WTC11 (cell line): ENCODE measurements around the gene KLHL29. TPM values are rescaled to one million over a fixed set of nuclear protein-coding genes. Genes with fewer than 3 reads are reported as not detected.

Source experiments
- ATAC-seq: fragments of 200-7000 bp; cut with Tn5 transposase; 2 replicates; pipeline ENCODE4 v1.10.0; 2021; ENCODE audit warnings: mild to moderate bottlenecking, moderate library complexity
- CTCF ChIA-PET: fragments of 300-600 bp; sonication (Branson Sonifier 250); formaldehyde crosslinking; loops from one replicate; lab custom pipeline; 2021; ENCODE audit warnings: antibody characterized with exemption; lab: Charles Lee
- POLR2A ChIA-PET: fragments of 350-600 bp; sonication (Branson Sonifier 250); formaldehyde crosslinking; loops from one replicate; lab custom pipeline; 2021; ENCODE audit warnings: antibody characterized with exemption; lab: Charles Lee
- DNase-seq: peaks from one replicate; pipeline ENCODE4 v3.0.0; 2021; ENCODE audit warnings: low spot score
- H3K27ac Mint-ChIP-seq: 2 replicates; pipeline ENCODE4 v1.8.0; 2021; ENCODE audit warnings: mixed read lengths
- H3K27me3 Mint-ChIP-seq: 2 replicates; pipeline ENCODE4 v1.8.0; 2021; ENCODE audit warnings: low read depth, mild to moderate bottlenecking, moderate library complexity, mixed read lengths
- H3K36me3 Mint-ChIP-seq: 2 replicates; pipeline ENCODE4 v1.8.0; 2021; ENCODE audit warnings: mixed read lengths
- H3K4me1 Mint-ChIP-seq: 2 replicates; pipeline ENCODE4 v1.8.0; 2022; ENCODE audit warnings: mixed read lengths
- H3K4me3 Mint-ChIP-seq: 2 replicates; pipeline ENCODE4 v1.8.0; 2021; ENCODE audit warnings: mild to moderate bottlenecking, moderate library complexity, mixed read lengths
- H3K9me3 Mint-ChIP-seq: 2 replicates; pipeline ENCODE4 v1.8.0; 2021; ENCODE audit warnings: mixed read lengths
- ATF3 ChIP-seq: sonication (generic); formaldehyde crosslinking; conservative IDR thresholded peaks from 2 replicates; pipeline ENCODE4 v1.8.1; 2022; ENCODE audit warnings: mild to moderate bottlenecking, missing genetic modification reagents
- ATF6 ChIP-seq: sonication (generic); formaldehyde crosslinking; IDR thresholded peaks from 2 replicates; pipeline ENCODE4 v1.8.1; 2023; ENCODE audit warnings: mild to moderate bottlenecking, missing genetic modification reagents
- CDX4 ChIP-seq: fragments of 250-450 bp; sonication (Bioruptor Pico); IDR thresholded peaks from 2 replicates; pipeline ENCODE4 v1.9.0; 2021; ENCODE audit warnings: moderate library complexity, mild to moderate bottlenecking, inconsistent platforms, borderline replicate concordance
- FOXJ3 ChIP-seq: sonication (generic); formaldehyde crosslinking; IDR thresholded peaks from 2 replicates; pipeline ENCODE4 v1.9.0; 2021; ENCODE audit warnings: missing genetic modification reagents, mild to moderate bottlenecking, borderline replicate concordance
- HMGA2 ChIP-seq: fragments of 250-450 bp; sonication (Bioruptor Pico); IDR thresholded peaks from 2 replicates; pipeline ENCODE4 v1.4.0; 2021; ENCODE audit warnings: mild to moderate bottlenecking, moderate library complexity
- HMGXB4 ChIP-seq: sonication (generic); formaldehyde crosslinking; IDR thresholded peaks from 2 replicates; pipeline ENCODE4 v1.8.1; 2023; ENCODE audit warnings: mild to moderate bottlenecking, moderate library complexity, missing genetic modification reagents
- JAZF1 ChIP-seq: fragments of 250-450 bp; sonication (Bioruptor Pico); IDR thresholded peaks from 2 replicates; pipeline ENCODE4 v1.9.0; 2021; ENCODE audit warnings: moderate library complexity, mild to moderate bottlenecking, inconsistent platforms
- KAT7 ChIP-seq: sonication (generic); formaldehyde crosslinking; IDR thresholded peaks from 2 replicates; pipeline ENCODE4 v1.8.1; 2023; ENCODE audit warnings: missing genetic modification reagents, mild to moderate bottlenecking, borderline replicate concordance
- MLX ChIP-seq: sonication (generic); formaldehyde crosslinking; IDR thresholded peaks from 2 replicates; pipeline ENCODE4 v1.8.1; 2023; ENCODE audit warnings: mild to moderate bottlenecking, missing genetic modification reagents, moderate library complexity
- NFE2L1 ChIP-seq: sonication (generic); formaldehyde crosslinking; IDR thresholded peaks from 2 replicates; pipeline ENCODE4 v1.8.1; 2023; ENCODE audit warnings: missing genetic modification reagents
- NFYB ChIP-seq: sonication (generic); formaldehyde crosslinking; conservative IDR thresholded peaks from 2 replicates; pipeline ENCODE4 v1.8.0; 2022; ENCODE audit warnings: low read depth, missing genetic modification reagents
- NR3C1 ChIP-seq: sonication (generic); formaldehyde crosslinking; conservative IDR thresholded peaks from 2 replicates; pipeline ENCODE4 v1.8.1; 2023; ENCODE audit warnings: low read depth, mild to moderate bottlenecking, missing genetic modification reagents
- PRRX2 ChIP-seq: fragments of 250-450 bp; sonication (Bioruptor Pico); IDR thresholded peaks from 2 replicates; pipeline ENCODE4 v1.8.0; 2021; ENCODE audit warnings: mild to moderate bottlenecking
- SP1 ChIP-seq: sonication (generic); formaldehyde crosslinking; conservative IDR thresholded peaks from 2 replicates; pipeline ENCODE4 v1.8.1; 2022; ENCODE audit warnings: missing genetic modification reagents
- TCF7 ChIP-seq: sonication (generic); formaldehyde crosslinking; IDR thresholded peaks from 2 replicates; pipeline ENCODE4 v1.8.0; 2022; ENCODE audit warnings: mild to moderate bottlenecking, low read depth, missing genetic modification reagents, moderate library complexity
- USF1 ChIP-seq: sonication (generic); formaldehyde crosslinking; IDR thresholded peaks from 2 replicates; pipeline ENCODE4 v1.8.0; 2022; ENCODE audit warnings: mild to moderate bottlenecking, missing genetic modification reagents
- USF2 ChIP-seq: sonication (generic); formaldehyde crosslinking; IDR thresholded peaks from 2 replicates; pipeline ENCODE4 v1.8.1; 2023; ENCODE audit warnings: mild to moderate bottlenecking, missing genetic modification reagents, moderate library complexity
- ZNF281 ChIP-seq: sonication (generic); formaldehyde crosslinking; IDR thresholded peaks from 2 replicates; pipeline ENCODE4 v1.8.0; 2023; ENCODE audit warnings: mild to moderate bottlenecking, missing genetic modification reagents
- ZNF396 ChIP-seq: fragments of 250-450 bp; sonication (Bioruptor Pico); IDR thresholded peaks from 2 replicates; pipeline ENCODE4 v1.8.0; 2021; ENCODE audit warnings: mild to moderate bottlenecking, moderate library complexity, borderline replicate concordance
- ZSCAN18 ChIP-seq: fragments of 250-450 bp; sonication (Bioruptor Pico); IDR thresholded peaks from 2 replicates; pipeline ENCODE4 v2.1.2; 2022; ENCODE audit warnings: mild to moderate bottlenecking, moderate library complexity
- total RNA-seq: library from RNA; stranded (reverse); gene quantifications from 3 replicates; pipeline ENCODE4 v1.2.3, GENCODE V29; 2021

KLHL29 gene
- total RNA-seq, 1 experiment from 2014 or later, result 7.1 TPM

- TF ChIP-seq ATF6 (CRISPR knock-in tag) (no peak), NFYB (CRISPR knock-in tag) (no peak), MLX (CRISPR knock-in tag) (no peak), TCF7 (CRISPR knock-in tag) (no peak)
Measured at GRCh38 chr2:23540804-23541360, 155.9 kb downstream of the KLHL29 start (continued).

- Mint-ChIP-seq H3K4me1 (peaks cover 8% of the 10 kb centered on the region; the same call in 1 of the 2 replicates), H3K4me3 (no peak overlapping the region), H3K27me3 (no peaks in the 10 kb centered on the region), H3K9me3 (no peaks in the 10 kb centered on the region), H3K36me3 (no peaks in the 10 kb centered on the region), H3K27ac (no peak overlapping the region)
- POLR2A ChIA-PET, result no interaction called here
- CTCF ChIA-PET, result no interaction called here
- DNase-seq (no peak), ATAC-seq (no peak)
- no peak for TF ChIP-seq PRRX2 (CRISPR knock-in tag)
Measured at GRCh38 chr2:23541503-23542229, 156.7 kb downstream of the KLHL29 start.

- Mint-ChIP-seq H3K4me3 (no peak overlapping the region), H3K9me3 (no peaks in the 10 kb centered on the region), H3K36me3 (no peaks in the 10 kb centered on the region), H3K27ac (no peak overlapping the region), H3K4me1 (peaks cover 8% of the 10 kb centered on the region; the same call in 1 of the 2 replicates), H3K27me3 (no peaks in the 10 kb centered on the region)
- no peak for ATAC-seq
- no peak for DNase-seq
- POLR2A ChIA-PET, result no interaction called here
- CTCF ChIA-PET, result no interaction called here
- TF ChIP-seq ZNF281 (CRISPR knock-in tag) (no peak), HMGA2 (CRISPR knock-in tag) (no peak), JAZF1 (CRISPR knock-in tag) (no peak), SP1 (CRISPR knock-in tag) (no peak), USF2 (CRISPR knock-in tag) (no peak), CDX4 (CRISPR knock-in tag) (no peak), ZSCAN18 (no peak), NFE2L1 (CRISPR knock-in tag) (no peak), ZNF396 (CRISPR knock-in tag) (no peak), KAT7 (CRISPR knock-in tag) (no peak), ATF3 (no peak), USF1 (no peak), FOXJ3 (no peak), NR3C1 (CRISPR knock-in tag) (no peak), HMGXB4 (CRISPR knock-in tag) (no peak)
Measured at GRCh38 chr2:23542230-23542789, 157.3 kb downstream of the KLHL29 start.
